Activated T-helper 1 cell treated with Interleukin-2 at 50 U/mL for 16 hours (primary cell): Measurements from ENCODE around the gene EOMES.
A peak's percentile ranks its signal among the peaks of the same experiment; 100 is the strongest.
"Not testable (repeated sequence)": the region's sequence is repeated elsewhere in the genome, so short reads cannot be mapped to it uniquely, and the experiment has no call there.

Source experiments
- DNase-seq: peaks from one replicate; pipeline ENCODE4 v3.0.0-alpha.2; 2020; ENCODE audit warnings: low read depth

EOMES gene

DNA sequence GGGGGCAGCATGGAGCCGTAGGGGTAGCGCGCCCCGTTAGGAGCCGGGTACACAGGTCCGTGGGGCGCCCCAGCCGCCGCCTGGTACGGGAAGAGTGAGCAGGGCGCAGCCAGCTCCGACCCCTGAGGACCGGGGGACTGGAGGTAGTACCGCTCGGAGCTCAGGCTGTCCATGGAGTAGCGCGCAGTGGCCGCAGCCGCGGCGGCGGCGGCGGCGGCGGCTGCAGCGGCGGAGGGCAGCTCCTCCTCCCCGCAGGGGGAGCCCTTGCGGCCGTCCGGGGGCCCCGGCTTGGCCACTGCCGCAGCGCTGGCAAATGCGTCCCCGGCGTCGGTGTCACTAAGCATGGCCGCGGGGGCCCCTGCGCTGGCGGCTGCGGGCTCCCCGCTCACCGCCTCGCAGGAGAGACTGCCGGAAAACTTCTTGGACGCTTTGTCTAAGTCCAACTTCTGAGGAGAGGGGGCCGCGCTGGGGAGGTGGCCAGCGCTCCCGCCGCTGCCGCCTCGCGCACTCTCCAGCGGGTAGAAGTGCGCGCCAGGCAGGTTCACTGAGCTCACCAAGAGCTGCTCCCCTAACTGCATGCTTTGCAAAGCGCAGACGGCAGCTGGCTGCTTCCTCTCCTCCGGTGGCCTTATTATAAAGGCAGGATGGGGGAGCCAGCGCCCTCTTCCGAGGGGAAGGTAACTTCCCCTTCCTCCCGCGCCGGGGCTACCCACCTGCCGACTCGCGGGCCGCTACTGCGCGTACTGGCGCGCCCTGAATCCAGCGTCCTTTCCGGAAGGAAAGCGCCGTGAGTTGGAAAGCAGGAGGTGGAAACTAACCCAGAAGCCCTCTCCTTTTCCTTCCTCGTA is at the start of gene EOMES:
TSS of gene EOMES (minus strand) at position 607 of the 848 bp plus-strand sequence. CDS start at position 578, 29 bp downstream.
- peak; percentile 48 for DNase-seq

DNA sequence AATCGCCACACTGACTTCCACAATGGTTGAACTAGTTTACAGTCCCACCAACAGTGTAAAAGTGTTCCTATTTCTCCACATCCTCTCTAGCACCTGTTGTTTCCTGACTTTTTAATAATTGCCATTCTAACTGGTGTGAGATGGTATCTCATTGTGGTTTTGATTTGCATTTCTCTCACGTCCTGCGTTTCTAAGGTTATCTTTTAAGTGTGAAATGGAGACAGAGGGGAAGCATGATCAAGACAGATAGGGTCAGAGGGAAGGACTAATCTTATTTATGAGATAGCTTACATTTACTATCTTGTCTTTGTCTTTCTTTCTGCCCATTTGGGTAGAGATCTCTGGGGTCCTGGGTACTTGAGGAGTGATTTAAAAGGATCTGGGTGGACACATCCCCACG is 48.3 kb upstream of the EOMES start:
- DNase-seq, result not testable (repeated sequence)

DNA sequence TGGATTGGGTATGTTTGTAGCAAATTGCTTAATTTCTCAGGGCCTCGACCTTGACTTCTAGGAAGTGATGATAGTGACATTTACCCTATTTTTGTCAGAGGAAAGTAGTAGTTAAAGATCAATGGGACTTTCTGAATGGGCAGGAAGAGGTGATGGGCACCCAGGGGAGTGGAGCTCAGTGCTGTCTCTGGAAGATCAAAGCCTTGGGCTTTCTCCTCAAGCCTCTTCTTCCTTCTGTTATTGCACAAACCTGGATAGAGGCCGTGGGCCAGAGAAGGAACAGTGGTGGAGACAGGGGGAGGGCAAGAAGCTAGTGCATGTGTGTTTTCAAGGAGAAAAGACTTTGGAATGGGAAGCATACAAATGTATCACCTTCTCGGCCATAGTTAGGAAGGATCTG is 44.9 kb upstream of the EOMES start:
- DNase-seq, result no peak

DNA sequence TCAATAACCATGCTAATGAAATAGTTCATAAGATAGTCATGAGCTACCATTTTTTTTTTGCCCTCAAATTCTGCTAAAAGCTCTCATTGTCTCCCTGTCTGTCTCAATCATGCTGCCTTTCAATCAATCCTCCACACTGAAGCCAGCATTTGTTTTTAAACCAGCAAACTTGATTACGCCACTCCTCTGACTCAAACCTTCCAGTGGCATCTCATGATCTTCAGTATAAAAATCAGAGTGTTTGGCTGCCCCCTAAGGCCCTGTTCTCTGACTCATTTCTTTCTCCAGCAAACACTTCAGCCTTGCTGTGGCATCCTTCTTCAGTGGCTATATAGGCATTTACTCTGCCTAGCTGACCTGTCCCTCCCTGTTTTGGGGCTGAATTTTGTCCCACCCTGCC is 36.0 kb upstream of the EOMES start:
- no peak for DNase-seq

DNA sequence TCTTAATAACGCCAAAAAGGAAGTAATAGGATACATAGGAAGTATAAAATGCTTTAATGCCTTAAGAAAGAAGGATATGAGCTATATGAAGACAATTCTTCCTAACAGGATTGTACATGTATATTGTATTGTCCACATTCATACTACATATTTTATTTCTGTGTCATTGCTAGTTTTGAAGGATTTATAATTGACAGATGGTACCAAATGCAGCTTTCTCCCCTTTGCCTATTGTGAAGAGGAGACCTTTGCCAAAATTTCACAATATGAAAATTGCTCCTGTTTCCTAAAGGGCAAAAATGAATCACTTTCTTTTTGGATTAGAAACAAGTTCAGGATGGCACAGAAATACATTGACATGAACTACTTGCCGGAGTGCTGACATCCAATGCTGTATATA is 34.8 kb upstream of the EOMES start:
- no peak for DNase-seq

DNA sequence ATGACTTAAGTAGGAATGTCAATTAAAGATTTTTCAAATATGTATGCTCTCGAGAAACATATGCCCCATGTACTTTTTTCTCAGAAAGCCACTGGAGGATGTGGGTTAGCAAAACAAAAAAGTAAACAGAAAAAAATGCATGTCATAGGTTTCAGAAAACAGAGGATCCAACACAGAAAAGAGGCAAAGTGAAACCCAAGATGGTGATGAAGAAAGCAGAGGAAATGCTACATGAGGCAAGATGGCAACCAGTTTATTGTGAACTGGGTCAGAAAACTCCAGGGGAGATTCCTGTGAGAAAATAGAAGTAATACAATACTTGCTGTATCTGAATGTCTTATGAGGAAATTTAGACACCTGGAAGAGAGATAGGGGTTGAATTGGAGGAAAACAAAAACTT is 30.8 kb upstream of the EOMES start:
- DNase-seq, result no peak

DNA sequence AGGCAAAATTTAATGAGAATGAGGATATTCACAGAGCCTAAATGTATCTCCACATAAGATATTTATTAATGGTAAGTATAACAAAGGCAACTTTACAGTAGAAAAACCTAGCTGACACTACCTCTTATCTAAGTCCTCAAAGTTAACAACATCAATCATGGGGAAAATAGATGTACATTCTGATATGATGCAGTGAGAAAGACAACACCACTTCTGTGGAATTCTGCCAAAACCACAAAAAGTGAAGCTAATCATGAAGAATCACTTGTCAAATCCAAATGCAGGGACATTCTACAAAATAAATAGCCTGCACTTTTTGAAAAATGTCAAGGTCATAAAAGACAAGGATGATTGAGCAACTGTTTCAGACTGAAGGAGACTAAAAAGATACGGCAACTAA is 27.5 kb upstream of the EOMES start:
- DNase-seq, result no peak

DNA sequence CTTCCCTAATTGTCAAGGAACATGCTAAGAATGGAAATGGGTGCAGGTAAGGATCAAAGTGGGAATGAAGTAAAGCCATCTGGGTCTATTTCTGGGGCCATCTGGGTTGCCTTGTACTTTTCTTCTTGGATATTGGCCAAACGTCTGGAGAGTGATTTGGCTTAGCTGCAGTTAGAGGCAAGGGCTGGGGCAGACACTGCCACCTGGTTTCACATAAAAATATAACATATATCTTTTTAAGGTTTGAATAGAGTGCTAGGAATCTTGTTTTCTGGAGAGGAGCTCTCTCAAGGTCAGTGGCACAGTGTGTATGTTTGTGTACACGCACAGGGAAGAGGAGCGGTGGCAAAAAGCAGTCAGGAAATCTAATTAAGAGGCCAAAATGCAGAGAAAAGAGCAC is 24.7 kb upstream of the EOMES start:
- DNase-seq, result no peak

DNA sequence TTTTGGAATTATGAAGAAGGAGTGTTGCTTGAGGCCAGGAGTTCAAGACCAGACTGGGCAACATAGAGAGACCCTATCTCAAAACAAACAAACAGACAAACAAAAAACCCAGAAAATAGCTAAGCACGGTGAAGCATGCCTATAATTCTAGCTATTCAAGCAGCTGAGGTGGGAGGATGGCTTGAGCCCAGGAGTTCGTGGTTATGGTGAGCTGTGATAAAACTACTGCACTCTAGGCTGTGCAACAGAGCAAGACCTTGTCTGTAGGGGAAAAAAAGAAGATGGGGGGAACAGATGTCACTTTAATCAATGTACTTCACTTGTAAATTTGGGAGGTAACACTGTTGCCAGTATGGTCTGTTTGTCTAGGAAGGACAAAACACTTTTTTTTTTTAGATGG is 18.7 kb upstream of the EOMES start:
- no peak for DNase-seq

DNA sequence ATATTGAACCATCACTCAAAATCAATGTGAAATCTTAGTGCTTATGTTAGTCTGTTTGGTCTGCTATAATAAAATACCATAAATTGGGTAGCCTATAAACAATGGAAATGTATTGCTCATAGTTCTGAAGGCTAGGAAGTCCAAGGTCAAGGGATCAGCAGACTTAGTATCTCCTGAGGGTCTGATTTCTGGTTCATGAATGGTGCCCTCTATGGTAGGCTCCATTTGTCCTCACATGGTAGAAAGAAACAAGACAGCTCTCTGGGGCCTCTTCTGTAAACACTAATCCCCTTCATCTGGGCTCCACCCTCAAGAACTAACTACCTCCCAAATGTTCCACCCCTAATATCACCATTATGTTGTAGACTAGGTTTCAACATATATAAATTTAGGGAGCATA is 15.0 kb upstream of the EOMES start:
- DNase-seq, result no peak

DNA sequence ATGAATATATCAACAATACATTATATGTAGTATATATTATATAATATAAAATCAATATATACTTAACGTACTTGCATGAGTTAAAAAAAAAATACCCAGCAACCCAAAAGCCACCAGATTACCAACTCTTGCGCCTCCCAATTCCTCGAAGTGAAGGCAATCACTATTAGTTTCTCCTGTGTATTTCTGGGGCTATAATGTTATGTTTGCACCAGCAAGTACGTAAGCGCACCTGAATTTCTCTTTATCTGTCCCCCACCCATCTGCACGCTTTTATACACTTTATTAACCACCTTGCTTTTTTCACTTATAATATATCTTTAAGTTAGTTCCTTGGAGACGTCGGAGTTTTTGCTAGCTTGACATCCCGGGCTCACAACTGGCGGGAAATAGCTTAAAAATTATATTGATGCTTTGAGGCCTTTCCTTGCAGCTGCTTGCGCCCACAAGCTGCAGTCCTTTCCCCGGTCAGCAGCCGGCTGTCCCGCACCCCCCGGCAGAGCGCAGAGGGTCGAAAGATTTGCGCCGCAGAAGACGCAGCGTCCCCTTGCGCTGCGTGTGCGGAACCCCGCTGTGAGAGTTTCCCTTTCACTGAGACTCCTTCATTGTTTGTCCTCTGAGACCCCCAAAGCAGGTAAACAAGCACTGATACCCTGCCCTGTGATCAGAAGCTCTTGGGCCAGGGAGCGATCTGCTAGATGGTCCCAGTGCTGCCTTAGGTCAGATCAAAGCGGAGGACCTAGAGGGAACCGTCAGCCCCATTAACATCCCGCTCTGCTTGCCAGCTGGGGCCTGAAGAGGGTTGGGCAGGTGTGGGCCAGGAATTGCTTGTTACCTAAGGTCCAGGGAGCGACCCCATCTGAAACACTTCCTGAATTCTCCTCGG is 8.9 kb upstream of the EOMES start:
- DNase-seq, result no peak

DNA sequence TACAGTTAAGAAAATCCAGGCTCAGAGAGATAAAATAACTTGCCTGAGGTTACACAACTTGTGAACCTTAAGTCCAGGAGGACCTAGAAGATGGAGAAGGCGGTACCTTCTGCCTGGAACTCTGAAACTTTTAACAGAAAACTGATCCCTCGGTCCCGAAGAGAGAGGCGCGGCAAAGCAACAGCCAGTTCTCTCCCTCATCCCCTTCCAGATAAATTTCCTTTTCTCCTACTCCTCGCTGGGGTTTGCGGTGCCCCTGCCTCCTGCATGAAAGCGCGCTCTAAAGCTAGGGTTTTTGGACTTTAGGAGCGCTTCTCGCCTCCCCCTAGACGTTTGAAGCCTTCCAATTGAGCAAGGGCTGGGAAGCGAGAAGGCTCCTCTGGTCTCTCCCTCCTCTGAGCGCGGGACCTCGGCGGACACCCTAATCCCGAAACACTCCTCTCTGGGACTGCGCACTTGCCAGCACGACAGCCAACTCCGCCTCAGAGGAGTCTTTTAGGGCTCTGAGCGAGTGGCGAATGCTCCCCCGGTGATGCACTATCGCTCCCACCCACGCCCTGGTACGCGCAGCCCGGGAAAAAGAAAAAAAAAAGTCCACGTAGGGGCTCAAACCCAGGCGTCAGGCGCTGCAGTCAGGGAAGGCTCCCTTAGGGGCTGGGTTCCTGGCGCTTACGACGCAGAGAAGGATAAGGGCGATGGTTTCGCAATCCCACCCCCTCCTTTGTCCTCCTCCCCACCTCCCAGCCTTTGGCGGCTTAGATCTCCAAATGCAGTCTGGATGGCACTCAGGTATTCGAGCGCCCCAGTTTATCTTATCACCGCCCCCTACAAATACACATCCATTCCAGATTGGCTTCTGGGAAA is 7.9 kb upstream of the EOMES start:
- DNase-seq, result no peak

DNA sequence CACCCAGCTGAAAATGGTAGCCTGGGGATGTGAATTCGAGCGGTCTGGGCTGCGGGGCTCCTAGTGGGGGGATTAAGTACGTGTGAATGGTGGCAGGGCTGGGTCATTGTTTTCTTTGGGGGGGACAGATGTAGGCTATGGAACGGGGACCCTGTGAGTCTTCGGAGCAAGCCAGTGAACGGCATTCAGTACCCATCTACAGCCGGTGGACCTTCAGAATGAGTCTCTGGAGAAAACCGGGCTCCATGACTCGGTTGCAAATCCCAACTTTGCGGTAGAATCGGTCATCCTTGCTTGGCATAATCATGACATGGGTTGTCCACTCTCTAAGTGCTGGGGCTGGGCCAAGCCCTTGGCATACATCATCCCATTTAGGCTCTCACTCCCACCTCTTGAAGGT is 7.2 kb upstream of the EOMES start:
- DNase-seq, result no peak

DNA sequence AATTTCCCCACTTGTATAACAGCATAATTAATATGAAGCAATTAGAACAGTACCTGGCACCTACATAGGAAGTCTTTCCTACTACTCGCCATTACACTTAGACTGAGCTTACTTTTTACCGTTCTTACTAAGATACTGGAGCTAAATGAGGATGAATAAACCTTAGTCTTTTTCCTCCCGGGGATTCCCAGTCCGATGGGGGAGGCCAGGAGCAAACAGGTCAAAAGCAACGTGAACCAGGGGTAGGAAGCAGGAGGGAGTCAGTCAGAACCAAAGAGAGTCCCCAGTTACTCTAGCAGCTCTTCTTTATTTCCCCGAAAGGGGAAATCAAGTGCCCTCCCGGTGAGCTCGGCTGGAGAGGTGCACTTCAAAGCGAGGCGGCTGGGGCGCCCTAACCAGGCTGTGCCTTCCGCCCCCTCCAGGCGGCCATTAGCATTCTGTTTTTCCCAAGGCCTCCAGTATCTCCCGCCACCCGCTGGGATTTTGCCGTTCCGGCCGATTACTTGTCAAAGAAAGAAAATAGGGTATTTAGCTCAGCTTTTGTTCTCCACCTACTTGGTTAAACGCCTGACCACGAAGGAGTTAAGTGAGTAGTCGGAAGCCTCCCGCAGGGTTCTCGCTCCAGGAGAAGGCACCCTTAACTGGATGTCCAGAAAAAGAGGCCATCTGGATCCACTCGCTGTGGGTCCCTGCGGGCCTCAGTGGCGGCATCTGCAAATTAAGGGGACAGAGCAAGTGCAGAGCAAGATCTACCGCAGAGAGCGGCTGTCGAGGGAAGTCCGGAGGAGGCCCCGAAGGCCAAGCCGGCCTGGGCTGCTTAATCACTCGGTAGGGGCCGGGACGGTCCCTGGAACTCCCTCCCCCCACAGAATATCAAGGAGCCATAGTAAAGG is 6.3 kb upstream of the EOMES start:
- no peak for DNase-seq

DNA sequence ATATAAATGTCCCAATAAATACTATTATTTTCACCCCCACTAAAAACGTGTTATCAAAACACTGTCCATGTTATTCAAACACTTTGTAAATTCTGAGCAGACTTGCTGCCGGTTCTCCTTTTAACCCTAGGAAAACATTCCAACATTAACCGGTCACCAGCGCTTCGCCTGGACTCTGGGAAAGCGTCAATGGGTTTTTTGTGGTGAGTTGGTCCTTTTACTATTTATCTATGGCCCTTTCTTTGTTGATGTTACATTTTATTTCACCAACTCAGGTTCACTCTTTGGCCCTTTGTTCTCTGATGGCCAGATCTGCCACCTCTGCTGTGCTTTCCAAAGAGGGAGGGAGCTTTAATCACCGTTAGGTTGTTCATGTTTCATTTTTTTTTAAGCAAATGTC is 4.1 kb upstream of the EOMES start:
- no peak for DNase-seq

DNA sequence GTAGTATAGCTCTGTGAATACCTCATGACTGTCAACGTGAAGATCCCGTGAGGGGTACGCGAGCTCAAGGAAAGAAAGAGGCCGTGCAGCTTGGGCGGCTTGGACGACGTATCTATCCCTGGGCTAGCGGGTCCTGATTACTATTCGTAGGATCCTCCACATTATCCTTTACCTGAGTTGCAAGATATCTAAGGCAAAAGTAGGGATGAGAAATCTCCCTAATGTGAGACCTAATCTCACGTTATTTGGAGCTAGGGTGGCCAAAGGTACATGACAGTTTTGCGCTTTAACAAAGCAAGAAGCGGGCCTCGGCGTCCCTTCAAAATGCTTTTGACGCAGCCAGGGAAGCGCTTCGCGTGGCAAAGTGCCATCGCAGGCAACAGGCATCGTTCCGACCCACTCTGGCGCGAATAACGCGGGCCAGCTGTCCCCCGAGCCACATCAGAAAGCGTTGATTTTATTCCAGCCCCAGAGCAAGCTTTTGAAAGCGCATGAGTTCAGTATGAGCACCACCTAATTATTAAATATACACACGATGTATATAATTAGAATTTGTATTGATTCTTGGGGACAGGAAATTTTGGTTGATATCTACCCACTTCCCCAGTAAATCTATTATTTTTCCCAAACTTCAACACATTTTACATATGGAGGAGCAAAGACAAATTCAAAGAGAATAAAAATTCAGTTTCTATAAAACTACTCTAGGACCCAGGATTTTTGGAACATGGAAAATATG is 2.5 kb upstream of the EOMES start:
- DNase-seq, result no peak

DNA sequence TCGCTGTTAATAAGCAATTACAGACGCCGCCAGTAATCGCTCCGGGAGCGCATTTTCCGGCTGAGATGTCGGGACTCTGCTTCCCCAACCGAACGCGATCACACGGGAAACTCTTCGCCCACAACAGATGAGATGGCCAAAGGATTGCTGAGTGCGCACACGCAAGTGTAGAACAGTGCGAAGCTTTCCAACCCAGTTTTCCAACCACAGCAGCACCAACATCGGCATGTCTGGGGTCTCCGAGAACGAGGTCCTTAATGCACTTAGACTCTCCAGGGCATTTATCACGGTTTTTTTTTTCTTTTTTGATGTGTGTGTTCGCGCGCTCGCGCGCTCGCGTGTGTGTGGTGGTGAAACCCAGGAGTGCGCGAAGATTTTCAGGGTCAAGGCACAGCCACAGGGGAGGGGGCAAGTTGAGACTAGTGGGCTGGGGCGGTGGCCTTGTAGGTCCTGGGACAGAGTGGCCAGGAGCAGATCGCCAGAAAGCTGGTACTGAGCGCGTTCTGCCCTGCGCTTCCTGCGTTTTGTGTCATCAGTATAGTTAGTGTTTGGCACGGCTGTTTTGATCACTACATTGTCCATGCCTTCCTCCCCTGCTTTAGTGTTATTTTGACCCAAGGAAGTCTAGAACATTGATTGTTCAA is 1.8 kb upstream of the EOMES start:
- DNase-seq, result no peak

DNA sequence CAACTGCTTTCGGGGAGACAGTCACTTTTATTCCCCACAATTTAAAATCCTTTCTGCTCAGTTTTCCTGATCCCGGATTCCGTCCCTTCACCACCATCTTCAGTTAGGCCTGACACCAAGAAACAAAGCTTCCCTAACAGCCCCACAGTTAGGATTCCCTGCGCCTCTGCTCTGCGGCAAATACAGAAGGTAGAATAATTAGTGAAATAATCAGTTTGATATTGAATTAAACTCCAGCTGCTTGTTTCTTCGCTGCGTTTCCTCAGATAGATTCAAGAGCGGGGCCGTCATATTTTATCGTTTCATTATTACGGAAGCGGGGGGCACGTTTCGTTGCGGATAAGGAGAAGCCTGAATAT is 1.3 kb upstream of the EOMES start:
- DNase-seq, result no peak

DNA sequence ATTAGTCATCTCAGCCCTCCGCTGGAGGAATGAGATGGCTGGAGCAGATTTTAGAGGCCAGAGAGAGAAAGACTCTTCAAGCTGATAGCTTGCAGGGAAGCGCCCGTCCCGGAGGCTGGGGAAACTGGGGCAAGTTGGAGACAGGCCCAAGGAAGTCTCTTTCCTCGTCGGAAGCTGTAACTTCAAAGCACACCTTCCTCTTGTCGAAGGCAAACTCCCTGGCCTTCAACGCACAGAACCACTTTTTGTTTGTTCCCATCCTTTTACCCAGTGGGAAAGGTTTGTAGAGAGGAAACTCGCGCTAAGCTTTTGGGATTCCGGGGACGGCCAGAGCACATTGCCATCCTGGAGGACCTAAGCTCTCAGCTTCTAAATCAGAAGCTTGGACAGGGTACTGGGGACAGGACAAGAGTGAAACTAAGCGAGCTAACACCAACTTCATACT is 900 bp upstream of the EOMES start:
- no peak for DNase-seq
